GM12878 (cell line): ENCODE results near the gene PARVA. TPM values are rescaled to one million over a fixed set of nuclear protein-coding genes. Genes with fewer than 3 reads are reported as not detected.

Experiments used
- ATAC-seq: fragments of 200-7000 bp; cut with Tn5 transposase; 3 replicates; pipeline ENCODE4 v1.9.1; 2020; ENCODE audit warnings: mild to moderate bottlenecking, moderate library complexity
- BruUV-seq: library from RNA; stranded (reverse); fragments of 400-500 nt; replicated peaks from 2 replicates; lab custom pipeline; 2021; lab: Mats Ljungman, UMichigan
- CTCF ChIA-PET: fragments of 300-600 bp; sonication (Branson Sonifier 250); formaldehyde crosslinking; extraction: SDS; loops from one replicate; lab custom pipeline; 2021; ENCODE audit warnings: inconsistent platforms; lab: Yijun Ruan, JAX
- POLR2A ChIA-PET: fragments of 350-600 bp; formaldehyde crosslinking; extraction: SDS; loops from one replicate; lab custom pipeline; 2021; ENCODE audit warnings: inconsistent platforms; lab: Charles Lee
- RAD21 ChIA-PET: fragments of 300-600 bp; sonication (Branson Sonifier 250); formaldehyde crosslinking; loops from one replicate; lab custom pipeline; 2023; ENCODE audit warnings: antibody characterized with exemption; ENCODE audit not compliant: unreplicated experiment; lab: Charles Lee
- SMC1A ChIA-PET: fragments of 300-600 bp; sonication (Branson Sonifier 250); formaldehyde crosslinking; loops from one replicate; lab custom pipeline; 2023; ENCODE audit not compliant: unreplicated experiment, uncharacterized antibody; lab: Charles Lee
- DNase-seq: peaks from one replicate; pipeline ENCODE4 v3.0.0-alpha.2; 2011; ENCODE audit warnings: low read depth, low spot score
- FAIRE-seq: peaks from 3 replicates; lab custom pipeline; 2011; peaks lifted over from hg19 to GRCh38; lab: Jason Lieb, UNC
- H2AFZ ChIP-seq: 2 replicates; pipeline ENCODE4 v1.6.0; 2011; ENCODE audit warnings: low read depth, low read length, control low read depth; ENCODE audit not compliant: control insufficient read depth
- H3K27ac ChIP-seq: 2 replicates; pipeline ENCODE4 v1.5.1; 2011; ENCODE audit warnings: control low read depth; ENCODE audit not compliant: control insufficient read depth, insufficient read depth
- H3K27me3 ChIP-seq, 2 experiments: replicated peaks in 1 of 2; 2 replicates each; pipeline versions ENCODE4 v1.6.0 to v1.6.1; 2011; ENCODE audit warnings: low read length in 1 of 2; ENCODE audit not compliant: control insufficient read depth in 2 of 2, insufficient read depth in 2 of 2
- H3K36me3 ChIP-seq, 2 experiments: 2 replicates each; pipeline ENCODE4 v1.5.1; 2011; ENCODE audit warnings: low read length in 1 of 2; ENCODE audit not compliant: control insufficient read depth in 2 of 2, insufficient read depth in 2 of 2
- H3K4me1 ChIP-seq: 2 replicates; pipeline ENCODE4 v1.6.1; 2011; ENCODE audit warnings: mild to moderate bottlenecking, low read length, moderate library complexity, mixed read lengths; ENCODE audit not compliant: control insufficient read depth, insufficient read depth
- H3K4me2 ChIP-seq: 2 replicates; pipeline ENCODE4 v1.6.0; 2011; ENCODE audit warnings: control low read depth; ENCODE audit not compliant: control insufficient read depth, insufficient read depth
- H3K4me3 ChIP-seq: fragments of 200-600 bp; sonication (generic); 2 replicates; pipeline ENCODE4 v1.5.1; 2016
- H3K79me2 ChIP-seq: 2 replicates; pipeline ENCODE4 v1.6.0; 2011; ENCODE audit warnings: low read length; ENCODE audit not compliant: control insufficient read depth, insufficient read depth
- H3K9ac ChIP-seq: 2 replicates; pipeline ENCODE4 v1.8.0; 2011; ENCODE audit warnings: low read length, control low read depth, mixed read lengths; ENCODE audit not compliant: control insufficient read depth, insufficient read depth
- H3K9me3 ChIP-seq: replicated peaks from 3 replicates; pipeline ENCODE4 v1.5.1; 2011; ENCODE audit warnings: mild to moderate bottlenecking, low read length; ENCODE audit not compliant: control insufficient read depth, insufficient read depth
- H4K20me1 ChIP-seq: 2 replicates; pipeline ENCODE4 v1.6.0; 2011; ENCODE audit not compliant: control insufficient read depth, insufficient read depth
- BRCA1 ChIP-seq: IDR thresholded peaks from 2 replicates; pipeline ENCODE4 v1.6.1; 2011; ENCODE audit warnings: low read depth, low read length, improper control_type of control experiment
- CHD4 ChIP-seq: fragments of 200-600 bp; sonication (generic); IDR thresholded peaks from 2 replicates; pipeline ENCODE4 v1.6.1; 2016; ENCODE audit warnings: mild to moderate bottlenecking
- EGR1 ChIP-seq, 2 experiments: IDR thresholded peaks; 1 replicate in 1 of 2; 2 replicates in 1 of 2; pipeline ENCODE4 v1.6.1; 2011 to 2012; ENCODE audit warnings: low read depth in 2 of 2, low read length in 2 of 2, borderline replicate concordance in 1 of 2, mild to moderate bottlenecking in 1 of 2, moderate library complexity in 1 of 2
- KAT2A ChIP-seq: conservative IDR thresholded peaks from 2 replicates; pipeline ENCODE4 v1.6.1; 2011; ENCODE audit warnings: low read depth, low read length; ENCODE audit not compliant: control insufficient read depth
- NFIC ChIP-seq: IDR thresholded peaks from 2 replicates; pipeline ENCODE4 v1.6.1; 2012; ENCODE audit warnings: low read depth, mild to moderate bottlenecking, inconsistent platforms, low read length, moderate library complexity
- NRF1 ChIP-seq: conservative IDR thresholded peaks from 2 replicates; pipeline ENCODE4 v1.6.1; 2011; ENCODE audit warnings: mild to moderate bottlenecking, low read depth, low read length, improper control_type of control experiment
- PML ChIP-seq: IDR thresholded peaks from 2 replicates; pipeline ENCODE4 v1.6.1; 2012; ENCODE audit warnings: low read length, inconsistent platforms
- SMAD1 ChIP-seq: fragments of 450-650 bp; IDR thresholded peaks from 2 replicates; pipeline ENCODE4 v1.6.1; 2018; ENCODE audit warnings: mild to moderate bottlenecking, low read depth; ENCODE audit not compliant: partially characterized antibody
- SPI1 ChIP-seq: IDR thresholded peaks from 2 replicates; pipeline ENCODE4 v1.6.1; 2011; ENCODE audit warnings: low read depth, mild to moderate bottlenecking, low read length, moderate library complexity, borderline replicate concordance; ENCODE audit not compliant: insufficient read depth
- SUPT20H ChIP-seq: IDR thresholded peaks from 2 replicates; pipeline ENCODE4 v1.6.1; 2011; ENCODE audit warnings: low read depth, mild to moderate bottlenecking, low read length, moderate library complexity, borderline replicate concordance; ENCODE audit not compliant: control insufficient read depth
- TARDBP ChIP-seq: IDR thresholded peaks from 2 replicates; pipeline ENCODE4 v1.6.1; 2016; ENCODE audit warnings: borderline replicate concordance
- TCF7 ChIP-seq: IDR thresholded peaks from 2 replicates; pipeline ENCODE4 v1.6.1; 2014; ENCODE audit warnings: antibody characterized with exemption, borderline replicate concordance
- YY1 ChIP-seq: IDR thresholded peaks from 2 replicates; pipeline ENCODE4 v1.6.1; 2011; ENCODE audit warnings: low read depth, mild to moderate bottlenecking, low read length
- ZNF592 ChIP-seq: fragments of 450-650 bp; IDR thresholded peaks from 2 replicates; pipeline ENCODE4 v1.6.1; 2017; ENCODE audit warnings: mild to moderate bottlenecking, moderate library complexity
- WGBS: methylation state at CpG from one replicate; pipeline ENCODE4 v1.1.6; 2016; ENCODE audit warnings: low lambda C conversion rate; ENCODE audit not compliant: insufficient replicate concordance, insufficient coverage; ENCODE audit errors: missing lambda C conversion rate; 5-methylcytosine and 5-hydroxymethylcytosine counted together
- in situ Hi-C: fragments of 300-500 bp; cut with MboI; formaldehyde crosslinking; loops from 9 replicates; pipeline ENCODE4 v1.14.3; 2018; ENCODE audit warnings: mixed read lengths
- intact Hi-C: fragments of 100-400 bp; cut with micrococcal nuclease; formaldehyde crosslinking; loops from one replicate; pipeline ENCODE4 v1.14.2; 2022; ENCODE audit not compliant: unreplicated experiment
- polyA plus RNA-seq, 11 experiments: library from polyadenylated mRNA; depleted of rRNA in 4 of 11; unstranded in 6 of 11; stranded (reverse) in 5 of 11; fragments of >200 nt; fragmentation: Nextera tagmentation in 4 of 11; fragmentation: Illumina TruSeq in 1 of 11; extraction: Ambion mirVana in 4 of 11; extraction: Trizol in 1 of 11; gene quantifications; 1 replicate in 1 of 11; 2 replicates in 10 of 11; pipeline versions ENCODE4 v1.2.1 to v1.2.3, GENCODE V29; 2011 to 2016; ENCODE audit warnings: inconsistent platforms in 2 of 11, missing spikeins in 2 of 11, low read depth in 1 of 11
- total RNA-seq, 4 experiments: library from RNA; depleted of rRNA in 3 of 4; stranded (reverse); fragments of >200 nt in 3 of 4; fragmentation: Illumina TruSeq in 1 of 4; extraction: Trizol in 1 of 4; gene quantifications; 2 replicates each; pipeline versions ENCODE4 v1.2.1 to v1.2.3, GENCODE V29; 2013 to 2021
- TF ChIP-seq, protein P1 (sequence below): fragments of 450-650 bp; IDR thresholded peaks from 2 replicates; pipeline ENCODE4 v1.6.1; 2016; ENCODE audit warnings: mild to moderate bottlenecking, moderate library complexity, borderline replicate concordance

The PARVA gene
- total and polyA plus RNA-seq, 10 of the 15 experiments (the other 5 are each of a cell fraction or from before 2014, with no cell fraction given), result 0.01 to 0.44 (median 0.03) TPM; not detected in 7

DNA sequence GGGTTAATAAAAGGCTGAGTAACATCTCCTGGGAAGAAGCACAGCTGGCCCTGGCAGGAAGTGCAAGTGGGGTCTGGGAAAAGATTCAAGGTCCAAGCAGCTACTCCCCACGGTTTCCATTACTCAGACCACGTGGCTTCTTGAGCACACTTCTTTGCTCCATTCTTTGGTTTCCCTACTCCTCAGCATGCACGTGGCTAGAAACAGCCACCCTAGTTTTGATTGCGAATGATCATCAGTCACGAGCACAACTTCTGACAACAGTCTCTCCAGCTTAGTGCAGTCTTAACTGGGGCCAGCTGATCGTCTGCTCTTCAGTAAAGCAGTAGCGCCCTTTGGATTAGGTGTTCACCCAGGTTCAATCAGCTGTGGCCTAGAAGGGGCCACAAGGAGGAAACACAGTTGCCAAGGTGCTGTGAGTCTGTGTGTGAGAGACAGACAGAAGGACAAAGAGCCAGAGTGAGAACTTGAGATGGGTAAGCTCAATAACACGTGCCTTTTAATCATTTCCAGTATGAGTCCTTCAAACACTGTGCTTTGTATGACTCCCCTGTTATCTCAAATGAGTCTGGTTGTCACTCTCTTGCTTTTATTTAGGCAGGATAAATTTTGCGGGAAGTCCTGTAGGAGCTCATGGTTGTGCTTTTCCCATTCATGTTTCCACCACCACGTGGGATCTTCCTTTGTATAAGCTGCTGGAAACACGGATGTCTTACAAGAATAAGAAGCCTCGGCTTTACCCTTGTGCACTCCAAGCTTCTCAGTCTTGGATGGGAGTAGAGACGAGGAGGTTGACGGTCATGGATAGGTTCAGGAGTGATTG is 901 bp upstream of the PARVA start:
- in situ Hi-C loops (no loop called here), intact Hi-C loops (no loop called here)
- ChIA-PET RAD21 (interaction anchor here (1.2 kb wide), 1 partner anchor 45 kb away, joined by 3 read pairs; no protein-coding TSS in a partner anchor), CTCF (interaction anchor here (0.8 to 1.5 kb wide), 3 partner anchors 9 to 45 kb away, joined by 3 to 5 read pairs (median 3); no protein-coding TSS in a partner anchor), POLR2A (interaction anchor here (0.5 kb wide), 1 partner anchor 585 kb away, joined by 3 read pairs; no protein-coding TSS in a partner anchor), SMC1A (interaction anchor here (1.1 kb wide), 1 partner anchor 11 kb away, joined by 3 read pairs; no protein-coding TSS in a partner anchor)
- WGBS, result 32% methylated on average over 14 of the region's 14 CpGs
- ATAC-seq, result no peak
- no peaks in the 10 kb centered on the region for H3K79me2 ChIP-seq
- no peaks in the 10 kb centered on the region for H4K20me1 ChIP-seq
- FAIRE-seq, result no peak
- BruUV-seq, result no TSS peak
- H3K27ac ChIP-seq, result no peak overlapping the region
- H3K9me3 ChIP-seq, result no peaks in the 10 kb centered on the region
- no peak for DNase-seq
- no peak overlapping the region for H3K4me3 ChIP-seq
- H2AFZ ChIP-seq, result no peak overlapping the region
- no peaks in the 10 kb centered on the region for H3K4me1 ChIP-seq
- peaks cover 7 to 11% of the 10 kb centered on the region in 2 experiments for H3K27me3 ChIP-seq
- no peaks in the 10 kb centered on the region for H3K36me3 ChIP-seq
- no peak overlapping the region for H3K9ac ChIP-seq
- H3K4me2 ChIP-seq, result no peak overlapping the region
- no peak for TF ChIP-seq SPI1
- no peak for TF ChIP-seq TCF7
- no peak for TF ChIP-seq YY1
- TF ChIP-seq TARDBP, result no peak
- no peak for TF ChIP-seq KAT2A
- TF ChIP-seq PML, result no peak
- no peak for TF ChIP-seq EGR1 (IDR thresholded peaks at IDR 0.05; ENCODE audit: borderline replicate concordance in 1 of 2, low read depth in 2 of 2, low read length in 2 of 2)
- no peak for TF ChIP-seq NFIC
- TF ChIP-seq SUPT20H, result no peak
- TF ChIP-seq ZNF592, result no peak
- TF ChIP-seq BRCA1, result no peak
- no peak for TF ChIP-seq NRF1
- TF ChIP-seq, protein P1, sequence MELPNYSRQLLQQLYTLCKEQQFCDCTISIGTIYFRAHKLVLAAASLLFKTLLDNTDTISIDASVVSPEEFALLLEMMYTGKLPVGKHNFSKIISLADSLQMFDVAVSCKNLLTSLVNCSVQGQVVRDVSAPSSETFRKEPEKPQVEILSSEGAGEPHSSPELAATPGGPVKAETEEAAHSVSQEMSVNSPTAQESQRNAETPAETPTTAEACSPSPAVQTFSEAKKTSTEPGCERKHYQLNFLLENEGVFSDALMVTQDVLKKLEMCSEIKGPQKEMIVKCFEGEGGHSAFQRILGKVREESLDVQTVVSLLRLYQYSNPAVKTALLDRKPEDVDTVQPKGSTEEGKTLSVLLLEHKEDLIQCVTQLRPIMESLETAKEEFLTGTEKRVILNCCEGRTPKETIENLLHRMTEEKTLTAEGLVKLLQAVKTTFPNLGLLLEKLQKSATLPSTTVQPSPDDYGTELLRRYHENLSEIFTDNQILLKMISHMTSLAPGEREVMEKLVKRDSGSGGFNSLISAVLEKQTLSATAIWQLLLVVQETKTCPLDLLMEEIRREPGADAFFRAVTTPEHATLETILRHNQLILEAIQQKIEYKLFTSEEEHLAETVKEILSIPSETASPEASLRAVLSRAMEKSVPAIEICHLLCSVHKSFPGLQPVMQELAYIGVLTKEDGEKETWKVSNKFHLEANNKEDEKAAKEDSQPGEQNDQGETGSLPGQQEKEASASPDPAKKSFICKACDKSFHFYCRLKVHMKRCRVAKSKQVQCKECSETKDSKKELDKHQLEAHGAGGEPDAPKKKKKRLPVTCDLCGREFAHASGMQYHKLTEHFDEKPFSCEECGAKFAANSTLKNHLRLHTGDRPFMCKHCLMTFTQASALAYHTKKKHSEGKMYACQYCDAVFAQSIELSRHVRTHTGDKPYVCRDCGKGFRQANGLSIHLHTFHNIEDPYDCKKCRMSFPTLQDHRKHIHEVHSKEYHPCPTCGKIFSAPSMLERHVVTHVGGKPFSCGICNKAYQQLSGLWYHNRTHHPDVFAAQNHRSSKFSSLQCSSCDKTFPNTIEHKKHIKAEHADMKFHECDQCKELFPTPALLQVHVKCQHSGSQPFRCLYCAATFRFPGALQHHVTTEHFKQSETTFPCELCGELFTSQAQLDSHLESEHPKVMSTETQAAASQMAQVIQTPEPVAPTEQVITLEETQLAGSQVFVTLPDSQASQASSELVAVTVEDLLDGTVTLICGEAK, result no peak
- TF ChIP-seq SMAD1, result no peak
- no peak for TF ChIP-seq CHD4
